Ovary (tissue), 9 donors: ENCODE data around the gene SCPEP1. TPM values are rescaled to one million over a fixed set of nuclear protein-coding genes. Genes with fewer than 3 reads are reported as not detected.

Experiments
- DNase-seq, 5 donors: peaks; one replicate each; pipeline ENCODE4 v3.0.0-alpha.2; 2019 to 2020
- H3K27ac ChIP-seq, 2 donors: fragments of 200-600 bp; one replicate each; pipeline versions ENCODE4 v1.5.1 to v1.8.0; 2019 to 2022
- H3K27me3 ChIP-seq: fragments of 200-600 bp; one replicate; pipeline ENCODE4 v1.8.0; 2022
- H3K36me3 ChIP-seq: fragments of 200-600 bp; sonication (generic); one replicate; pipeline ENCODE4 v1.5.1; 2019
- H3K4me1 ChIP-seq: one replicate; pipeline ENCODE4 v1.8.1; 2013; ENCODE audit warnings: mild to moderate bottlenecking, moderate library complexity; ENCODE audit not compliant: insufficient read depth
- H3K4me3 ChIP-seq: fragments of 200-600 bp; sonication (generic); one replicate; pipeline ENCODE4 v1.5.1; 2017
- H3K9me3 ChIP-seq, 2 donors: fragments of 200-600 bp in 1 of 2; sonication (generic) in 1 of 2; one replicate each; pipeline versions ENCODE4 v1.5.1 to v1.8.1; 2013 to 2019; ENCODE audit warnings: mild to moderate bottlenecking in 1 of 2, moderate library complexity in 1 of 2
- CTCF ChIP-seq, 3 donors: fragments of 450-650 bp in 2 of 3; fragments of 200-600 bp in 1 of 3; IDR thresholded peaks; one replicate each; pipeline versions ENCODE4 v1.5.1 to v1.8.0; 2016 to 2022; ENCODE audit warnings: antibody characterized with exemption in 3 of 3, mild to moderate bottlenecking in 1 of 3
- EP300 ChIP-seq: sonication (generic); formaldehyde crosslinking; IDR thresholded peaks from one replicate; pipeline ENCODE4 v1.6.1; 2017; ENCODE audit warnings: antibody characterized with exemption
- POLR2A ChIP-seq: fragments of 450-650 bp; IDR thresholded peaks from one replicate; pipeline ENCODE4 v1.6.1; 2017; ENCODE audit warnings: antibody characterized with exemption, mild to moderate bottlenecking, moderate library complexity
- WGBS, 3 donors: extraction: QIAGEN DNeasy Blood & Tissue Kit in 1 of 3; methylation state at CpG; one replicate each; pipeline versions ENCODE4 v1.1.5 to v1.1.7; 2013 to 2017; 5-methylcytosine and 5-hydroxymethylcytosine counted together
- intact Hi-C, 4 donors: fragments of 100-400 bp; cut with DNase I; formaldehyde crosslinking; loops; one replicate each; pipeline versions ENCODE4 v1.11.0 to v1.15.1; 2022 to 2023
- polyA plus RNA-seq, 2 donors: library from polyadenylated mRNA; stranded (reverse); fragments of 200-250 nt in 1 of 2; fragments of 350-450 nt in 1 of 2; fragmentation: Illumina TruSeq in 1 of 2; extraction: RNeasy Lipid Tissue Mini Kit (QIAGEN cat#74804) in 1 of 2; gene quantifications; one replicate each; pipeline ENCODE4 v1.2.3, GENCODE V29; 2013 to 2014
- total RNA-seq, 7 donors: library from RNA; depleted of rRNA in 2 of 7; stranded (reverse); fragments of >200 nt in 2 of 7; fragmentation: NEBNext Ultra II Directional in 3 of 7; extraction: Animal tissue kit (Norgen Biotek cat#: 25700) in 3 of 7; gene quantifications; one replicate each; pipeline versions ENCODE4 v1.1.0 to v1.2.4, GENCODE V29; 2016 to 2023
- donor health status: DM: no; HTN: no; CAD: no; lungs with moderate emphysema.
- donor health status: DM: no; HTN: no; CAD: no.
- donor health status: Bipolar disorder and iron deficiency.
- donor health status: DM: yes; HTN: yes; CAD: no.
- donor health status: DM: no; HTN: no; CAD: no.
- donor health status: DM: yes; HTN: yes; CAD: no.

The SCPEP1 gene
- total and polyA plus RNA-seq, 9 donors = 36.5 to 180 (median 58.7) TPM

DNA sequence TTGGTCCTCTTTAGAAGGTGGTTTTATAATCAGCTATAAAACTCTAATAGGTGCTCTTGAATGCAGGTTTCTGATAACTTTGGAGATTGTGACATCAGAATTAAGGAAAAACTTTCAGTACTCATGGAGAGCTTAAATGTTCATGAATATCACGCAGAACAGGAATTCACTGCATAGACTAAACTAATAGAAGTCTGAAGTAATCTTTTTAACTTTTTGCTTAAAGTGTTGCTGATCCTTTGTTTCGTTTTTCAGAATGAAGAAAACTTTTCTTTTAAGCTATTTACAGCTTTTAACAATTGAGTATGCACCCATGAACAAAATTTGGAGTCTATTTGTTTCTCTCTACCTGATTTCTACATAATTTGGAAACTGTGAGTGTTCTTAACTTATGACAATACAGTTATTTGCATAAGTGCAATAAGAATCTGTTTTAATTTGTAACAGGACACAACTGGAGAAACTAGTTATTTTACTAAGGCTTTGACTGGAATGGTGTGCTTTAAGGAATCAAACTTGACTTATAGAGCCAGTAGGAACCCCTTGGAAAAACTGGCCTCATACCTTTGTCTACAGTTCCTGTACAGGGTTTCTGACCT lies 47.1 kb upstream of the SCPEP1 start:
- Histone ChIP-seq H3K27ac (no peak overlapping the region), H3K9me3 (no peaks in the 10 kb centered on the region), H3K4me1 (no peaks in the 10 kb centered on the region), H3K27me3 (no peaks in the 10 kb centered on the region), H3K36me3 (no peaks in the 10 kb centered on the region), H3K4me3 (no peak overlapping the region)
- intact Hi-C loops = loop anchor here in 3 of 4 donors (10.0 kb wide), 2 partner anchors 56 to 116 kb away; no protein-coding TSS in a partner anchor
- 89 to 95% (median 94%) methylated on average over 2 of the region's 2 CpGs for WGBS, 3 donors
- TF ChIP-seq EP300 (no peak), CTCF (IDR thresholded peaks at IDR 0.05) (no peak), POLR2A (no peak)
- no peak for DNase-seq

DNA sequence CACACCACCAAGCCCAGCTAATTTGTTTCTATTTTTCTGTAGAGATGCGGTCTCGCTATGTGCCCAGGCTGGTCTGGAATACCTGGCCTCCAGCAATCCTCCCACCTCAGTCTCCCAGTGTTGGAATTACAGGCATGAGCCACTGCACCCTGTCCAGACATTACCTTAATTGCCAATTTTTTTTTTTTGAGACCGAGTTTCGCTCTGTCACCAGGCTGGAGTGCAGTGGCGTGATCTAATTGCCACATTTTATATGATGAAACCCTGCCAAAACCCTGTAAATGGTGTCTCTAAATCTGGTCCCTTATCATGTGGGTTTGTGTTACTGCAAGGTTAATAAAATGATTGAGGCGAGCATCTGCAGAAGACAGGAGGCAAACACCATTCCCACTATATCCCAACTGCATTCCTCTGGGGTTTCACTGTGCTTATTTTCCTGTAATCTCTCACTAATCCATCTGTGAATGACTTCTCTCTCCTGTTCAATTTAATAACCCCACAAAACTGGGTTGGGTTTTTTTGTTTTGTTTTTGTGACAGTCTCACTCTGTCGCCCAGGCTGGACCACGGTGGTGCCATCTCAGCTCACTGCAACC lies 44.7 kb upstream of the SCPEP1 start:
- no peaks in the 10 kb centered on the region for H3K27me3 ChIP-seq
- intact Hi-C loops = loop anchor here in 3 of 4 donors (10.0 kb wide), 2 partner anchors 58 to 118 kb away; no protein-coding TSS in a partner anchor
- H3K9me3 ChIP-seq = no peaks in the 10 kb centered on the region
- no peak overlapping the region for H3K4me3 ChIP-seq
- TF ChIP-seq EP300 (no peak), POLR2A (no peak), CTCF (IDR thresholded peaks at IDR 0.05) (no peak)
- no peaks in the 10 kb centered on the region for H3K36me3 ChIP-seq
- 94 to 95% (median 95%) methylated on average over 8 of the region's 8 CpGs for WGBS, 3 donors
- H3K27ac ChIP-seq = no peak overlapping the region
- DNase-seq = no peak
- no peaks in the 10 kb centered on the region for H3K4me1 ChIP-seq

DNA sequence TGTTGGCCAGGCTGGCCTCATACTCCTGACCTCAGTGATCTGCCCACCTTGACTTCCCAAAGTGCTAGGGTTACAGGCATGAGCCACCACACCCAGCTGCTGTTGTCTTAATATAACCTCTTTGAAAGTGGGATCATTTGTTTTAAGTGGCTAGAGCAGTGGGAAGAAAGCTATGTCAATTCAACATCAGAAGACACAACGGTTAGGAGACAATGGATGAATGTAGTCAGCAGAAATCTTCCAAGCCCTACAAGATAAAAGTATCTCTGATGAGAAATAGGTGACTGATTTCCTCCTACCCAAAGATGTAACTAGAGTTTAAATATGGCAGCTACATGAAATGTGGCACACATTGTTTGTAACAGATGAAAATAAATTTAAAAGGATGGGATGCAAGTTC lies 44.1 kb upstream of the SCPEP1 start:
- no peaks in the 10 kb centered on the region for H3K9me3 ChIP-seq
- H3K36me3 ChIP-seq = no peaks in the 10 kb centered on the region
- DNase-seq = no peak
- no peak for TF ChIP-seq CTCF (IDR thresholded peaks at IDR 0.05)
- TF ChIP-seq POLR2A = no peak
- no peak for TF ChIP-seq EP300
- no peak overlapping the region for H3K4me3 ChIP-seq
- intact Hi-C loops = loop anchor here in 3 of 4 donors (10.0 kb wide), 2 partner anchors 59 to 119 kb away; no protein-coding TSS in a partner anchor
- 91 to 100% (median 94%) methylated on average over 1 of the region's 1 CpG for WGBS, 3 donors
- no peak overlapping the region for H3K27ac ChIP-seq
- no peaks in the 10 kb centered on the region for H3K27me3 ChIP-seq
- H3K4me1 ChIP-seq = no peaks in the 10 kb centered on the region

- H3K4me1 ChIP-seq = no peaks in the 10 kb centered on the region
- H3K27me3 ChIP-seq = no peaks in the 10 kb centered on the region
- WGBS, 3 donors = 95 to 97% (median 95%) methylated on average over 4 of the region's 4 CpGs
- no peak overlapping the region for H3K27ac ChIP-seq
- DNase-seq = no peak
- no peaks in the 10 kb centered on the region for H3K36me3 ChIP-seq
- H3K9me3 ChIP-seq = no peaks in the 10 kb centered on the region
- intact Hi-C loops = loop anchor here in 3 of 4 donors (10.0 kb wide), 2 partner anchors 59 to 119 kb away; no protein-coding TSS in a partner anchor
- no peak for TF ChIP-seq POLR2A
- no peak for TF ChIP-seq EP300
- no peak overlapping the region for H3K4me3 ChIP-seq
Measured at GRCh38 chr17:56934280-56934679, 43.7 kb upstream of the SCPEP1 start.

DNA sequence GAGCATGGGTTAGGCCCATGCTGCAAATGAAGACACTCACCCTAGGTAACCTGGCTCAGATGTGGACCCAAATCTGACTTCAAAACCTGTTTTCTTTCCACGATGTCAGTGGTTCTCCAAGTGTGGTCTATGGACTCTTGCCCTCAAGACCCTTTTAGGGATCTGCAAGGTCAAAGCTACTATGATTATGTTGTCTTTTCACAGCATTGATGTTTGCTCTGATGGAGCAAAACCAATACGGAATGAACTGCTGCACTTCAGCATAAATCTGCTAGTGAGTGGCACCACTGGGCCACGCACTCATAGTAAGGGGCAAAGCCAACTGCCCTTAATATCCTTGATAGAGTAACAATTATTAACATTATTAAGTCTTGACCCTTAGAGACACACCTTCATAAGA lies 42.5 kb upstream of the SCPEP1 start:
- no peaks in the 10 kb centered on the region for H3K9me3 ChIP-seq
- no peak for DNase-seq
- no peak overlapping the region for H3K27ac ChIP-seq
- H3K4me1 ChIP-seq = no peaks in the 10 kb centered on the region
- no peak overlapping the region for H3K4me3 ChIP-seq
- intact Hi-C loops = loop anchor here (5.0 to 10.0 kb wide), 4 partner anchors 61 to 1408 kb away; no protein-coding TSS in a partner anchor
- H3K36me3 ChIP-seq = no peaks in the 10 kb centered on the region
- no peaks in the 10 kb centered on the region for H3K27me3 ChIP-seq
- WGBS, 3 donors = 80 to 91% (median 90%) methylated on average over 3 of the region's 3 CpGs
- TF ChIP-seq CTCF (IDR thresholded peaks at IDR 0.05) (no peak), POLR2A (no peak), EP300 (no peak)
